ENCODE measurements around the gene JHY. TPM values are rescaled to one million over a fixed set of nuclear protein-coding genes. Genes with fewer than 3 reads are reported as not detected.
A peak's percentile ranks its signal among the peaks of the same experiment; 100 is the strongest.

The JHY gene
- total and polyA plus RNA-seq, 4 donors: 0.13 to 0.25 (median 0.14) TPM

GRCh38 chr11:122902951-122903350 is 20.4 kb downstream of the JHY start:
- Histone ChIP-seq H3K27ac (ENCODE audit: low read depth in 1 of 2, low read length in 2 of 2) (no peak overlapping the region), H3K36me3 (ENCODE audit: control insufficient read depth in 4 of 4, insufficient read depth in 3 of 4, low read depth in 1 of 4, low read length in 3 of 4) (no peaks in the 10 kb centered on the region), H3K4me1 (ENCODE audit: control insufficient read depth in 4 of 4, insufficient read depth in 4 of 4, low read length in 3 of 4) (peaks cover 0 to 4% (median 0%) of the 10 kb centered on the region in 4 donors), H3K9ac (ENCODE audit: low read depth in 1 of 2, low read length in 2 of 2) (no peak overlapping the region), H3K9me3 (ENCODE audit: control insufficient read depth in 4 of 4, low read length in 3 of 4) (no peaks in the 10 kb centered on the region), H3K4me3 (ENCODE audit: low read depth in 1 of 3, low read length in 3 of 3) (no peak overlapping the region), H3K27me3 (ENCODE audit: control insufficient read depth in 4 of 4, insufficient read depth in 4 of 4, low read length in 3 of 4) (no peaks in the 10 kb centered on the region)
- DNase-seq (ENCODE audit: low spot score): no peak
- TF ChIP-seq TAF1 (conservative IDR thresholded peaks at IDR 0.05) (no peak), EGR1 (IDR thresholded peaks at IDR 0.05; ENCODE audit: low read depth in 2 of 2) (no peak), RXRA (IDR thresholded peaks at IDR 0.05) (no peak), FOXA2 (IDR thresholded peaks at IDR 0.05) (no peak), MAX (IDR thresholded peaks at IDR 0.05) (no peak)
- WGBS: 98% methylated on average over 4 of the region's 4 CpGs

GRCh38 chr11:122910775-122911174 is 28.2 kb downstream of the JHY start:
- Histone ChIP-seq H3K27me3 (ENCODE audit: control insufficient read depth in 4 of 4, insufficient read depth in 4 of 4, low read length in 3 of 4) (peaks cover 0 to 3% (median 0%) of the 10 kb centered on the region in 4 donors), H3K9ac (ENCODE audit: low read depth in 1 of 2, low read length in 2 of 2) (no peak overlapping the region), H3K9me3 (ENCODE audit: control insufficient read depth in 4 of 4, low read length in 3 of 4) (no peaks in the 10 kb centered on the region), H3K4me3 (ENCODE audit: low read depth in 1 of 3, low read length in 3 of 3) (no peak overlapping the region), H3K27ac (ENCODE audit: low read depth in 1 of 2, low read length in 2 of 2) (no peak overlapping the region), H3K4me1 (ENCODE audit: control insufficient read depth in 4 of 4, insufficient read depth in 4 of 4, low read length in 3 of 4) (no peaks in the 10 kb centered on the region), H3K36me3 (ENCODE audit: control insufficient read depth in 4 of 4, insufficient read depth in 3 of 4, low read depth in 1 of 4, low read length in 3 of 4) (no peaks in the 10 kb centered on the region)
- TF ChIP-seq CTCF (IDR thresholded peaks at IDR 0.05; ENCODE audit: low read depth, low read length, missing input control): peak; percentile 25
- peak; percentile 65 to 68 for TF ChIP-seq RAD21 (IDR thresholded peaks at IDR 0.05)
- TF ChIP-seq ATF3 (IDR thresholded peaks at IDR 0.05): no peak
- WGBS: 57% methylated on average over 4 of the region's 4 CpGs
- DNase-seq (ENCODE audit: low spot score): no peak

GRCh38 chr11:122917311-122917710 is 34.8 kb downstream of the JHY start:
- no peaks in the 10 kb centered on the region for H3K9me3 ChIP-seq (ENCODE audit: control insufficient read depth in 4 of 4, low read length in 3 of 4)
- WGBS: 83% methylated on average over 1 of the region's 1 CpG
- no peak for DNase-seq (ENCODE audit: low spot score)
- H3K36me3 ChIP-seq (ENCODE audit: control insufficient read depth in 4 of 4, insufficient read depth in 3 of 4, low read depth in 1 of 4, low read length in 3 of 4): no peaks in the 10 kb centered on the region
- H3K27ac ChIP-seq (ENCODE audit: low read depth in 1 of 2, low read length in 2 of 2): no peak overlapping the region
- H3K27me3 ChIP-seq (ENCODE audit: control insufficient read depth in 4 of 4, insufficient read depth in 4 of 4, low read length in 3 of 4): peaks cover 0 to 3% (median 0%) of the 10 kb centered on the region in 4 donors
- H3K4me1 ChIP-seq (ENCODE audit: control insufficient read depth in 4 of 4, insufficient read depth in 4 of 4, low read length in 3 of 4): no peaks in the 10 kb centered on the region
- no peak overlapping the region for H3K4me3 ChIP-seq (ENCODE audit: low read depth in 1 of 3, low read length in 3 of 3)
- no peak overlapping the region for H3K9ac ChIP-seq (ENCODE audit: low read depth in 1 of 2, low read length in 2 of 2)
- TF ChIP-seq CTCF (IDR thresholded peaks at IDR 0.05; ENCODE audit: low read depth, low read length, missing input control): no peak
- TF ChIP-seq REST (IDR thresholded peaks at IDR 0.05): no peak
- TF ChIP-seq GABPA (IDR thresholded peaks at IDR 0.05 in 1 of 2, conservative IDR thresholded peaks at IDR 0.05 in 1 of 2): no peak
- TF ChIP-seq HNF4G (IDR thresholded peaks at IDR 0.05): no peak
- TF ChIP-seq RXRA (IDR thresholded peaks at IDR 0.05): no peak
- TF ChIP-seq MAX (IDR thresholded peaks at IDR 0.05): no peak
- TF ChIP-seq SP1 (IDR thresholded peaks at IDR 0.05): no peak
- no peak for TF ChIP-seq EGR1 (IDR thresholded peaks at IDR 0.05; ENCODE audit: low read depth in 2 of 2)
- no peak for TF ChIP-seq FOXA1 (IDR thresholded peaks at IDR 0.05)
- TF ChIP-seq NR2F2 (IDR thresholded peaks at IDR 0.05): no peak
